GM12891 (cell line): Measurements from ENCODE around the gene ZDHHC7. TPM values are rescaled to one million over a fixed set of nuclear protein-coding genes. Genes with fewer than 3 reads are reported as not detected.
"Not testable (repeated sequence)": the region's sequence is repeated elsewhere in the genome, so short reads cannot be mapped to it uniquely, and the experiment has no call there.

Experiments used
- DNase-seq: peaks from one replicate; pipeline ENCODE4 v3.0.0; 2011; ENCODE audit warnings: low spot score; ENCODE audit not compliant: insufficient read length
- FAIRE-seq: peaks from 2 replicates; lab custom pipeline; 2011; peaks lifted over from hg19 to GRCh38; lab: Jason Lieb, UNC
- PAX5 ChIP-seq: IDR thresholded peaks from 2 replicates; pipeline ENCODE4 v1.6.1; 2011; ENCODE audit warnings: low read length, moderate library complexity, mild to moderate bottlenecking; ENCODE audit not compliant: insufficient read depth, severe bottlenecking
- POLR2A ChIP-seq: IDR thresholded peaks from 2 replicates; pipeline ENCODE4 v1.6.1; 2011; ENCODE audit warnings: low read depth, low read length, control low read depth
- POLR2AphosphoS5 ChIP-seq: IDR thresholded peaks from 2 replicates; pipeline ENCODE4 v1.6.1; 2011; ENCODE audit warnings: low read depth, low read length, control low read depth
- POU2F2 ChIP-seq: IDR thresholded peaks from 2 replicates; pipeline ENCODE4 v1.6.1; 2011; ENCODE audit warnings: low read depth, mild to moderate bottlenecking, control low read depth, low read length, moderate library complexity
- SPI1 ChIP-seq: IDR thresholded peaks from 2 replicates; pipeline ENCODE4 v1.6.1; 2011; ENCODE audit warnings: low read depth, low read length, control low read depth
- TAF1 ChIP-seq: IDR thresholded peaks from 2 replicates; pipeline ENCODE4 v1.6.1; 2011; ENCODE audit warnings: low read depth, low read length, control low read depth
- polyA plus RNA-seq: library from polyadenylated mRNA; unstranded; fragments of >200 nt; gene quantifications from one replicate; pipeline ENCODE4 v1.2.1, GENCODE V29; 2012; ENCODE audit warnings: low read depth, missing spikeins, inconsistent platforms; ENCODE audit not compliant: missing spikeins

The ZDHHC7 gene
- 16.1 TPM for polyA plus RNA-seq

GRCh38 chr16:85010931-85011845, at the start of gene ZDHHC7:
Gene ZDHHC7 (minus strand): TSS chr16:85011535. CDS start chr16:84990618, 20,917 bp downstream.
- DNase-seq, result peak; percentile 92
- TF ChIP-seq POU2F2, result peak; percentile 50; the same call in 1 of the 2 replicates
- TF ChIP-seq SPI1, result no peak
- TF ChIP-seq POLR2A, result peak; percentile 78
- TF ChIP-seq TAF1, result peak; percentile 61
- no peak for TF ChIP-seq PAX5
- peak; percentile 86 for TF ChIP-seq POLR2AphosphoS5
- FAIRE-seq, result peak; percentile 90

GRCh38 chr16:85058909-85059308, 47.6 kb upstream of the ZDHHC7 start:
- no peak for TF ChIP-seq POLR2A
- DNase-seq, result no peak
- no peak for FAIRE-seq

GRCh38 chr16:85057948-85058347, 46.6 kb upstream of the ZDHHC7 start:
- DNase-seq (peak; percentile 40), FAIRE-seq (peak; percentile 45)
- TF ChIP-seq PAX5 (no peak), POLR2A (no peak), SPI1 (no peak), POLR2AphosphoS5 (no peak), POU2F2 (no peak), TAF1 (no peak)

- no peak for DNase-seq
- TF ChIP-seq PAX5, result no peak
- no peak for FAIRE-seq
These were observed 46.0 kb upstream of the ZDHHC7 start for GRCh38 chr16:85057212-85057889.

GRCh38 chr16:85056211-85056748, 44.9 kb upstream of the ZDHHC7 start:
- no peak for DNase-seq
- TF ChIP-seq POLR2AphosphoS5 (no peak), SPI1 (no peak), POU2F2 (no peak), TAF1 (no peak), PAX5 (no peak), POLR2A (no peak)
- FAIRE-seq, result no peak

- peak; percentile 41 for DNase-seq
- peak; percentile 35; the same call in 1 of the 2 replicates for TF ChIP-seq POLR2AphosphoS5
- peak; percentile 57 for TF ChIP-seq POLR2A
- TF ChIP-seq PAX5, result no peak
- no peak for TF ChIP-seq POU2F2
- peak; percentile 98 for TF ChIP-seq SPI1
- peak; percentile 35; the same call in 1 of the 2 replicates for TF ChIP-seq TAF1
- peak; percentile 94 for FAIRE-seq
These were observed 44.3 kb upstream of the ZDHHC7 start for GRCh38 chr16:85055493-85056210.

- FAIRE-seq (no peak), DNase-seq (no peak)
- TF ChIP-seq TAF1 (no peak), SPI1 (no peak), POU2F2 (no peak), POLR2A (no peak)
These were observed 43.7 kb upstream of the ZDHHC7 start for GRCh38 chr16:85054948-85055492.

- not testable (repeated sequence) for FAIRE-seq, DNase-seq
These were observed 43.0 kb upstream of the ZDHHC7 start for GRCh38 chr16:85054321-85054720.

GRCh38 chr16:85052536-85052935, 41.2 kb upstream of the ZDHHC7 start:
- TF ChIP-seq TAF1, result no peak
- FAIRE-seq (no peak), DNase-seq (no peak)

GRCh38 chr16:85051683-85052082, 40.3 kb upstream of the ZDHHC7 start:
- no peak for DNase-seq
- no peak for FAIRE-seq

More at GRCh38 chr16:85051683-85052082, 40.3 kb upstream of the ZDHHC7 start:
- no peak for TF ChIP-seq POU2F2
- no peak for TF ChIP-seq POLR2A
